ENCODE results near the gene NOTCH1. TPM values are rescaled to one million over a fixed set of nuclear protein-coding genes. Genes with fewer than 3 reads are reported as not detected.

Gene NOTCH1
- total RNA-seq, 1 donor from 2014 or later: 34.1 TPM

DNA sequence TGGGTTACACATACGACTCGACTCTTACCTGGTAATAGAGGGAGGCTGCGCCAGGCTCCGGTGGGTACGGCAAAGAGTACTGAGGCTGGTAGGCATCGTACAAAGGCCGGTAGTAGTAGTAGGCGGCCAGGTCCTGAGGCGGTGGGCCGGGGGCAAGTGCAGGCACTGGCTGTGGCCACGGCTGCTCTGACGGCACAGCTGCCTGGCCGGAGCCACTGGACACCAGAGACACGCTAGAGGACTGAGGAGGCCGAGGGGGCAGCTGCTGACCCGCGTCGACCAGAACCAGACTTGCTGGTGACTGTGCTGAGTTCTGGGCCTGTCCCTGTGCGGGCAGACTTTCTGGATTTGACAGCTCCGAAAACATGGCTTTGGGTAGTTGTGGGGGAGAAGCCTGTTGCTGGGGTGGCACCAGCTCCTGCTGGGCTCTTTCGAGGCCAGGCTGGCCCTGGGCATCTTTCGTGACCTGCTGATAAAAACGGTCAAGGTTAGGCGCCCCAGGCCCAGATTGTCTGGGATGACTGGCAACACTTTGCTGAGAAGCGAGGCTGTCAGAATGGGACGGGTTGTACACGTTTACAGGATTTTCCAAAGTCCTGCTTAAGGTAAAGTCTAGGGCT is 71.7 kb downstream of the NOTCH1 start:
- H3K4me1 ChIP-seq (ENCODE audit: insufficient read depth, low read length): no peaks in the 10 kb centered on the region
- H3K27ac Mint-ChIP-seq (ENCODE audit: unreplicated experiment): no peak overlapping the region
- no peak for TF ChIP-seq CTCF (IDR thresholded peaks at IDR 0.05; ENCODE audit: insufficient read depth, low read depth, low read length)
- TF ChIP-seq EZH2 (IDR thresholded peaks at IDR 0.05; ENCODE audit: insufficient read depth, low read length): no peak
- peaks cover 6% of the 10 kb centered on the region for H3K4me1 Mint-ChIP-seq (ENCODE audit: low read depth, unreplicated experiment)
- no peak overlapping the region for H3K4me3 Mint-ChIP-seq (ENCODE audit: unreplicated experiment)
- DNase-seq (ENCODE audit: low read depth) (no peak), FAIRE-seq (no peak)
- H3K79me2 ChIP-seq (ENCODE audit: insufficient read depth, low read length): peaks cover 100% of the 10 kb centered on the region
- H4K20me1 ChIP-seq (ENCODE audit: insufficient read depth, low read length): peaks cover 100% of the 10 kb centered on the region
- no peak overlapping the region for H3K9ac ChIP-seq (ENCODE audit: low read length)
- H3K9me3 Mint-ChIP-seq (ENCODE audit: unreplicated experiment): no peaks in the 10 kb centered on the region
- H3K36me3 ChIP-seq (ENCODE audit: insufficient read depth, low read length): peaks cover 46% of the 10 kb centered on the region
- no peaks in the 10 kb centered on the region for H3K9me3 ChIP-seq (ENCODE audit: insufficient read depth, low read depth, low read length)
- no peak overlapping the region for H3K27ac ChIP-seq (ENCODE audit: low read depth, low read length)
- no peak overlapping the region for H3K4me3 ChIP-seq (ENCODE audit: insufficient read depth, low read depth, low read length)
- peaks cover 11% of the 10 kb centered on the region for H3K36me3 Mint-ChIP-seq (ENCODE audit: low read depth, unreplicated experiment)
- no peaks in the 10 kb centered on the region for H3K27me3 Mint-ChIP-seq (ENCODE audit: low read depth, unreplicated experiment)
- no peak overlapping the region for H3K4me2 ChIP-seq (ENCODE audit: low read length)
- H2AFZ ChIP-seq (ENCODE audit: low read depth, low read length): no peak overlapping the region
- no peaks in the 10 kb centered on the region for H3K27me3 ChIP-seq (ENCODE audit: insufficient read depth, low read length)

DNA sequence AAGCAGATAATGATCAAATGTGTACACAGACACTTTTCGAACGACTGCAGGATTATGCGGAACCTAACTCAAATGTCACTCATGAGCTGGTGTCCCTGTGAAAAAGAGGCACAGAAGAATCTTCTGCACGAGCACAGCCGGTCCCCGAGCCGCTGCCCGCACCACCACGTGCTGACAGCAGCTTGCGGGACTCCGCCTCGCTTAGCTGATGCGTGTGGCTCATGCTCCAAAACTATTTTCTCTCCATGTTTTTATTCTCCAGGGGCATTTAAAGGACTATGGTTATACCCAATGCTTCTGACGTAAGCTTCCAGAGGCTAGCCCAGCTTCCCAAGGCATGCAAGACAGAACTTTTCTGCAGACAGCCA is 72.5 kb downstream of the NOTCH1 start:
- Histone ChIP-seq H4K20me1 (ENCODE audit: insufficient read depth, low read length) (peaks cover 100% of the 10 kb centered on the region), H2AFZ (ENCODE audit: low read depth, low read length) (no peak overlapping the region), H3K79me2 (ENCODE audit: insufficient read depth, low read length) (peaks cover 100% of the 10 kb centered on the region), H3K9ac (ENCODE audit: low read length) (no peak overlapping the region), H3K27me3 (ENCODE audit: insufficient read depth, low read length) (no peaks in the 10 kb centered on the region), H3K9me3 (ENCODE audit: insufficient read depth, low read depth, low read length) (no peaks in the 10 kb centered on the region), H3K4me3 (ENCODE audit: insufficient read depth, low read depth, low read length) (no peak overlapping the region), H3K36me3 (ENCODE audit: insufficient read depth, low read length) (peaks cover 46% of the 10 kb centered on the region), H3K27ac (ENCODE audit: low read depth, low read length) (no peak overlapping the region), H3K4me2 (ENCODE audit: low read length) (no peak overlapping the region), H3K4me1 (ENCODE audit: insufficient read depth, low read length) (no peaks in the 10 kb centered on the region)
- no peak overlapping the region for H3K4me3 Mint-ChIP-seq (ENCODE audit: unreplicated experiment)
- FAIRE-seq: no peak
- H3K4me1 Mint-ChIP-seq (ENCODE audit: low read depth, unreplicated experiment): peaks cover 2% of the 10 kb centered on the region
- H3K27ac Mint-ChIP-seq (ENCODE audit: unreplicated experiment): no peak overlapping the region
- DNase-seq (ENCODE audit: low read depth): no peak
- H3K27me3 Mint-ChIP-seq (ENCODE audit: low read depth, unreplicated experiment): no peaks in the 10 kb centered on the region
- H3K9me3 Mint-ChIP-seq (ENCODE audit: unreplicated experiment): no peaks in the 10 kb centered on the region
- peaks cover 11% of the 10 kb centered on the region for H3K36me3 Mint-ChIP-seq (ENCODE audit: low read depth, unreplicated experiment)
- TF ChIP-seq CTCF (IDR thresholded peaks at IDR 0.05; ENCODE audit: insufficient read depth, low read depth, low read length) (no peak), EZH2 (IDR thresholded peaks at IDR 0.05; ENCODE audit: insufficient read depth, low read length) (no peak)

- peaks cover 11% of the 10 kb centered on the region for H3K36me3 Mint-ChIP-seq (ENCODE audit: low read depth, unreplicated experiment)
- H3K4me3 ChIP-seq (ENCODE audit: insufficient read depth, low read depth, low read length): no peak overlapping the region
- FAIRE-seq: no peak
- no peak overlapping the region for H3K4me2 ChIP-seq (ENCODE audit: low read length)
- H3K4me1 Mint-ChIP-seq (ENCODE audit: low read depth, unreplicated experiment): peaks cover under 1% of the 10 kb centered on the region
- peaks cover 51% of the 10 kb centered on the region for H3K36me3 ChIP-seq (ENCODE audit: insufficient read depth, low read length)
- H3K4me1 ChIP-seq (ENCODE audit: insufficient read depth, low read length): no peaks in the 10 kb centered on the region
- peaks cover 100% of the 10 kb centered on the region for H4K20me1 ChIP-seq (ENCODE audit: insufficient read depth, low read length)
- no peak for DNase-seq (ENCODE audit: low read depth)
- TF ChIP-seq EZH2 (IDR thresholded peaks at IDR 0.05; ENCODE audit: insufficient read depth, low read length) (no peak), CTCF (IDR thresholded peaks at IDR 0.05; ENCODE audit: insufficient read depth, low read depth, low read length) (no peak)
- no peaks in the 10 kb centered on the region for H3K27me3 ChIP-seq (ENCODE audit: insufficient read depth, low read length)
- no peaks in the 10 kb centered on the region for H3K27me3 Mint-ChIP-seq (ENCODE audit: low read depth, unreplicated experiment)
- H3K4me3 Mint-ChIP-seq (ENCODE audit: unreplicated experiment): no peak overlapping the region
- no peak overlapping the region for H3K27ac Mint-ChIP-seq (ENCODE audit: unreplicated experiment)
- no peaks in the 10 kb centered on the region for H3K9me3 ChIP-seq (ENCODE audit: insufficient read depth, low read depth, low read length)
- H3K9me3 Mint-ChIP-seq (ENCODE audit: unreplicated experiment): no peaks in the 10 kb centered on the region
- H3K27ac ChIP-seq (ENCODE audit: low read depth, low read length): no peak overlapping the region
- no peak overlapping the region for H3K9ac ChIP-seq (ENCODE audit: low read length)
- no peak overlapping the region for H2AFZ ChIP-seq (ENCODE audit: low read depth, low read length)
- peaks cover 97% of the 10 kb centered on the region for H3K79me2 ChIP-seq (ENCODE audit: insufficient read depth, low read length)
These were observed 73.1 kb downstream of the NOTCH1 start for GRCh38 chr9:136472640-136473353.
